HG03108 (cell line): ENCODE data around the gene MAP4K3.

Source experiments
- ATAC-seq: cut with Tn5 transposase; IDR thresholded peaks from one replicate; pipeline ENCODE4 v1.9.1; 2021; ENCODE audit warnings: moderate library complexity; ENCODE audit not compliant: unreplicated experiment

Gene MAP4K3

DNA sequence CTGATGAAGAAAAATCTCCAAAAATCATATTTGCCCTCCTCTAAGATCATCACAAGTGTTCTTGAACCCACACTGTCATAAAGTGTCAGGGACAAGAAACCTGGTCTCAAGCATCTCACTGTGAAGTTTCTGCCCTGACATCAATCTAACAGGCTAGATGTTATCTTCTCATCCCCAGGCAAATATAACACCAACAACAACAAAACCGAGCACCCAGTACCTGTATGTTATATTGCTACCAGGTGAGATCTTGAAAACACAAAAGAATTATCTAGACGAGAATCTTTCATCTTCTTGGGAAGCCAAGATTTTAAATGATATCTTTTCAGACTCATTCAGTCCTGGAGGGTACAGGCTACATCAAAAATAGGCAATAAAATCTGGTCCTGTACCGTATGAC is 8.8 kb upstream of the MAP4K3 start:
- no peak for ATAC-seq

DNA sequence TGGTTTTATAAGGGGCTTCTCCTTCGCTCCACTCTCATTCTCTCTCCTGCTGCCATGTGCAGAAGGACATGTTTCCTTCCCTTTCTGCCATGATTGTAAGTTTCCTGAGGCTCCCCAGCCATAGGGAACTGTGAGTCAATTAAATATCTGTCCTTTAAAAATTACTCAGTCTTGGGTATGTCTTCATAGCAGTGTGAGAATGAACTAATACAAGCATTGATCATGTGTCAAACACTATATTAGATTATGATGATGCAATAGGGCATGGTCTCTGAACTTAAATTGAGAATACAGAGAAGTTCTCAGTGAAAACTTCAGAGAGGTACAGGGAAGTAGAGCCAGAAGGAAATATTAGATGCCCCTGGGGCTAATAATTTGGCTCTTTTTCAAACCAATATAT is 5.9 kb upstream of the MAP4K3 start:
- ATAC-seq: no peak

DNA sequence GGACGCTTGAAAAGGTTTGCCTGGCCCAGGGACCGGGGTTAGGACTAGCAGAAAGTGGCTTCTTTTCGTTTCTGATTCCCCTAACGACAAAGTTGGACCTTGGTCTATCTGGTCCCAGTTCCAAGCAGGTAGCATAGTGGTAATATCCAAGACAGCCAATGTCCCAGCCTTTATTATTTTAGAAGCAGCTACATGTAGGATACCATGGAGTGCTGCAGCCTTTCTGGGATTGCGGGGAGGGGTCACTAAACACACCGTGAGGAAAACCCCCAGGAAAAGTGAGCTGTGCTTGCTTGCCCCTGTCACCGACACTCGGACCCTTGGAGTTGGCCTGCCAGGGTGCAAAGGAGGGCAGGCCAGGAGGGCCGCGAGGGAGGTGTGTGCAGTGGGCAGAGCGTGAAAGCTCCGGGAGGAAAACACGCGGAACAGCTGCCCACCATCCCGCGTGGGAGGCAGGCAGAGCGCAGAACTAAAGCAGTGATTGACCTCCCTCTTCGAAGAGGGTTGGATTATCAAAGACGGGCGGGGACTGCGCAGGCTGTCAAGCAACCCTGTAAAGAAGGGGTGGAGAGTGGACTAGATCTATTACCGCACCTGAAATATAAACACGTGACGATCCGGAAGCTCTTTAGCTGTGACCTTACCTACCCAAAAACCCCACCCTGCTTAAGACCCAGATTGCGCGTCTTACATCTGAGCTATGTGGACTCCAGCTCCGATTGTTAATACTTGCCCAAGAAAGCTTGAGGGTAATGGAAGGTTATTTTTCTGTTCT is 624 bp upstream of the MAP4K3 start:
- ATAC-seq: peak; percentile 39

DNA sequence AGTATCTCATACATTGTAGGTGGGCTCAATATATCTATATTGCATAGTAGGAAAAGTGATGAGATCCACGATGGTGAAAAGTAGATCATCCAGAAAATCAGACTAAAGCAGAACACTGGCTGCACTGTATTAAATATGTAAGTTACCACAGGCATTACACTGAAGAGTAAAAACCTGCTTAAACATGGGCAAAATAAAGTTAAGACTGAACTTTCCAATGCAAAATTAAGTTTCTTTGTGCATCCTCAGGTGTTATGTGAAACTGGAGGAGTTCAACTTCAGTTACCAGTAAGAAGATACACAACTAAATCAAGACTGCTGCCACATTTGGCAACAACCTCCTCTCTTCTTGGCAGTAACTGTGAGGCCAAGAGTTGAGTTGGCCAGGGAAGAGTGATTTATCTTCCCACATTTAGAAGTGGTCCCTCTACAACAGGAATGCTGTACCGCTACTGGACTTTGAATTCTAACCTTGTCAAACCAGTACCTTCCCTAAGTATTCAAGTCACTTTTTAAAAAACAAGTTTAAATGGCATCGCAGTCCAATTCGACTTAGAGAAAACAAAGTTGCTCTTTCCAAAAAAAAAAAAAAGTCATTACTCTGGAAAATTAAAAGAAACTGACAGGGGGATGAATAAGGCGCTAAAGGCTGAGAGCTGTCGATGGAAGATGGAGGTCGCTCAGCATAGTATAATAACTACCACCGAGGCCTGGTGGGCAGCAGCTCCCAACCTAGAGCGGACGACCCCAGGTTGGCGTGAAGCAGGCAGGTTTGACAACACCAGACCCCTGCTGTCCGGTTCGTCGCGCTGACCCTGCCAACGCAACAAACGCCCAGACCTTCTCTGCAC is 1.1 kb downstream of the MAP4K3 start:
- ATAC-seq: peak; percentile 1

DNA sequence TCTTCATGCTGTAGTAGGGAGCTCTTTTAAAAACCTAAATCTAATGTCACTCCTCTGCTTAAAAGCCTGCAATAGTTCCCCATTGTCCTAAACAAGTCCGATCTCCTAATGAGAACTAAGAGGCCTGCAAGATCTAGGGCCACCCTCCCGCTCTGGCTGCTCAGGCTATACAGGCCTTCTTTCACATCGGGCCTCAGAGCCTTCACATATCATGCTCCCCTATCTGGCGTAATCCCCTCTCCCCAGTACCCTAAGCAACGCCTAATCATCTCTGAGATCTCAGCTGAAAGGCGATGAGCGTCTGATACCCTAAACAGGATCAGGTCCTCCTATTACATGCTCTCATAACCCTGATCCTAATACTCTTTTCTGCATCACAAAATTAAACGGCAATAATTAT is 1.9 kb downstream of the MAP4K3 start:
- no peak for ATAC-seq

DNA sequence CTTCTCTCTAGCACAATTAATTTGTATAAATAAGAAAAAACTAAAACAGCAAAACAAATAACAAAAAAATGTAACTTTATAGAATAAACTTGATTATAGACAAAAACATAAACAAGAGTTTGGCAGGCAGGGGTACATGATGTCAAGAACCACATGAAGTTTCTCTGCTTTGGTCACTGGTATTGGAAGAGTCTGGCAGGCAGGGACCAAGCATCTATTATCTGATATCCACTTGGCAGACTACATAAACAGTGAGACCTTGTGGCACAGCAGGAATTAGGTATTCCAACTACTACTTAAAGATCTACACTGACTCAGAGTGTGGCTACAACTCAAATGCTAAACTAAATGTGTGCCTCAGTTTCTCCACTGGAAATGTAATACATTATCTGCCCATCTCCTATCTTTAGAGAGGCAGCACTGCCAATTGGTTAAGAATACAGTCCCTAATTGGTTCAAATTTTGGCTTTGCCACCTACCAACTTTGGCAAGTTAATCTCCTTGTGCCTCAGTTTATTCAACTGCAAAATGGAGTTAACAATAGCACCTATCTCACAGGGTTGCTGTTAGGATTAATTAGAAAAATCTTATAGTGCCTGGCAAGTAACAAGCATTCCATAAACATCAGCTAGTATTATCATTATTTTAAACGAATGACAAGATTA is 2.7 kb downstream of the MAP4K3 start:
- ATAC-seq: no peak

DNA sequence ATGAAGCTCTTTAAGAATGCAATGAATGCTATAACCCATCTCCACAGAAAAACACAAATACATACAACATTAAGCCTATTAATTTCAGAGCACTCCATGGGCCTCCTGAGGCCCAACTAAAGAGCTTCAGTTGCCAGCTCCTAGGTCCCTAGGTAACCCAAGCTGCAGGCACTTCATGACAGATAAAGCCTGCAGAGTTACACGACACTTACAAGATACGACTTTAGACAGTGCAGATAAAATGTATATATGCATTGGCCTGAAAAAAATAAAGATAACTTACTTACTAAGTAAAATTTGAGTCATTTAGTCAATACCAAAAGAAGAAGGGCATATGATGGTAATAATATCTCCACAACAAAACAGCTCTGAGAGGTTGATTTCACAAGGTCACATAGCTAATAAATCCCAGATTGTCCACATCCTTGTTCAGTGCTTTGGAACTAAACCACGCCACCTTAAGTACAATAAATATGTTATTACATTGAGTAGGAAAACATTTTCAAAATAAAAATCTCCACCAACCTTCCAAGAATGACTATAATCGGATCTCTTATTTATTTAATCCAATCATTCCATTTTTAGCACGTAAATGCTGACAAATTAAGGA is 3.4 kb downstream of the MAP4K3 start:
- ATAC-seq: no peak

DNA sequence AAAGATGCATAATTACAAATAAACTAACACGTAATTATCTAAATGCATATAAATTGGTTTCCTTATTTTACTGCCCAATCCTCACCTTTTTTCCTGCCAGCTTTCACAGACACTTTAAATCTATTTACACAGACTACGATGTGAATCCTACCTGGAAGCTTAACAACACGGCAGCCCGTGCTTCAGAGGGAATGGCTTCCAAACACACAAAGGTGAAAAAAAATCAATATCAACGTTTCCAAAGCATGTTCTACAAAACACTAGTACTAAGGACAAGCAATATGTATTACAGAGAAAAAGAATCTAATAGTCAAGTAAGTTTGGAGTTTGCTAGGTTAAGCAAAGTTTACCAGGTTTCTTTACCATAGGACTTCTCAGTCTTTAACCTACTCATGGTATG is 4.4 kb downstream of the MAP4K3 start:
- no peak for ATAC-seq

DNA sequence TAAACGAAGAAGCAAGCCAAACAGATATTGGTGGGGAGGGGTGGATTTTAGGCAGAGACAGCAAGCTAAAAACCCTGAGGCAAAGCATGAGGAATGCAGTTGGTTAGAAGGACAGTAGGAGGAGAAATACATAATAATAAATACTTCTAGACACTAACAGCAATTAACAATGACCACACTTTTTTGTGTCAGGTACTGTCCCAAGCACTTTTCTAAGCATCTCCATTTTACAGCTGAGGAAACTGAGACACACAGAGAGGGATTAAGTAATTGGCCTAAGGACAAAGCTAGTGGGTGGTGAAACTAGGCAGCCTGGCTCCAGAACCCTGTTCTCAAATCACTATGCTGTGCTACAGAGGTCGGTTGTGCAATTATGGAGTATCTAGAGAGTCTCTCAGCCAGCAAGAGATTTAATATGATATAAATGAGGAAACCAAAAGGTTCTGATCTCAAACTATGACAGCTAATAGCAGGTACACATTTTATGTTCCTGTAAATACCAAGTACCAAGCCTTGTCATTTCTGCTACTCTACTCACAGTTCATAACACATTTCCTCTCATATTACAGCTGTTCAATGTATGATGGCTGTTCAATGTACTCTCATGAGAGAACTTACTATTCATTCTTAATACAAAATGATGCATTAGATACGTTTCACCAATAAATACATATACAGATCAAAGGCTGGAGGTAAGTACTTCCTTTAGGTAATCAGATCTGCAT is 5.3 kb downstream of the MAP4K3 start:
- no peak for ATAC-seq

DNA sequence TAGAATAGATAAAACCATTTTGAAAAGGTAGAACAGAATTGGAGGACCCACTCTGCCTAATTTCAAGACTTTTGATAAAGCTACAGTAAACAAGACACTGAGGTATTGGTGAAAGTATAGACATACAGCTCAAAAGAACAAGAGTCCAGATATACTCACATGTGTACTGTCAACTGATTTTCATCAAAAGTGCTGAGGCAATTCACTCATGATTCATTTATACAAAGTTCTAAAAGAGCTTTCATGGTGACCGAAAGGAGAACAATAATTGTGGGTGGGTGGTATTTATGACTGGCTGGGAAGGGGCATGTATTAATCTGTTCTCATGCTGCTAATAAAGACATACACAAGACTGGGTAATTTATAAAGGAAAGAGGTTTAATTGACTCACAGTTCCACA is 7.3 kb downstream of the MAP4K3 start:
- ATAC-seq: no peak

DNA sequence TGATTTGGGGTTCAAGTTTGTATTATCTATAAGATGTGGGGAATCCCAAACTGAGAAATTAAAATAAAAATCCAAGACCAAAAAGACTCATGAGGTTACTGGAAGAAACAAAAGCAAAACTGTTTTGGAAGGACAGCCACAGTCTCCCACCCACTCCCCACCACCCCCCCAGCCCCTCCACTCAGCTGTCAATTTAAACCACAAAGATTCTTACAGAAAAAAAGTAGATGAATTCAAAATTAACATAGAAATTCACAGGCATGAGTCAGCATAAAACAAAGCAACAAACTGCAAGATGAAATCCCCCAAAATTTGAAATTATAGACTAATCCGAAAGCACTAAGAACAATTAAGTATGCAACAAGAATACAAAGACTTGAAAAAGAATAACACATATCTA is 12.1 kb downstream of the MAP4K3 start:
- ATAC-seq: no peak

DNA sequence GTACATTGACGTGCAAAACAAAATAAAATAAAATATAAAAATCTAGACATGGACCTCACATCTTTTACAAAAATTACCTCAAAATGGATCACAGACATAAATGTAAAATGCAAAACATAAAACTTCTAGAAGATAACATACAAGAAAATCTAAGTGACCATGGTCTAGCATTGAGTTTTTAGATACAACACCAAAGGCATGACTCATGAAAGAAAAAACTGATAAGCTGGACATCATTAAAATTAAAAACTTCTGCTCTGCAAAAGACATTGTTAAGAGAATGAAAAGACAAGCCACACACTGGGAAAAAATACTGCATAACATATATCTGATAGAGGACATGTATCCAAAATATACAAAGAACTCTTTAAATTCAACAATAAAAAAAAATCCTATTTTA is 14.4 kb downstream of the MAP4K3 start:
- ATAC-seq: no peak

DNA sequence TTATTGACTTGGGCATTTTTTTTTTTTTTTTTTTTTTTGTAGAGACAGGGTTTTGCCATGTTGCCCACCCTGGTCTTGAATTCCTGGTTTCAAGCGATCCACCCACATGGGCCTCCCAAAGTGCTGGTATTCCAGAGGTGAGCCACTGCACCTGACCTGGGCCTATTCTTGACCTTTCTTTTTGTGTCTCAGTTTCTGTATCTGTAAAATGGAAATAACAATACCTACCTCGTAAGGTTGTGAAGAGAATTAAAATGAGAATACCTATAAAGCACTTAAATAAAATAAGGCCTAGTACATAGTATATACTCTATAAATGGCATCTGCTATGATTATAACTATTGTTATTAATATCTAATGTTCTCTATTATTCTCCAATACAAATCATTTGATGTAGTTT is 15.7 kb downstream of the MAP4K3 start:
- no peak for ATAC-seq

DNA sequence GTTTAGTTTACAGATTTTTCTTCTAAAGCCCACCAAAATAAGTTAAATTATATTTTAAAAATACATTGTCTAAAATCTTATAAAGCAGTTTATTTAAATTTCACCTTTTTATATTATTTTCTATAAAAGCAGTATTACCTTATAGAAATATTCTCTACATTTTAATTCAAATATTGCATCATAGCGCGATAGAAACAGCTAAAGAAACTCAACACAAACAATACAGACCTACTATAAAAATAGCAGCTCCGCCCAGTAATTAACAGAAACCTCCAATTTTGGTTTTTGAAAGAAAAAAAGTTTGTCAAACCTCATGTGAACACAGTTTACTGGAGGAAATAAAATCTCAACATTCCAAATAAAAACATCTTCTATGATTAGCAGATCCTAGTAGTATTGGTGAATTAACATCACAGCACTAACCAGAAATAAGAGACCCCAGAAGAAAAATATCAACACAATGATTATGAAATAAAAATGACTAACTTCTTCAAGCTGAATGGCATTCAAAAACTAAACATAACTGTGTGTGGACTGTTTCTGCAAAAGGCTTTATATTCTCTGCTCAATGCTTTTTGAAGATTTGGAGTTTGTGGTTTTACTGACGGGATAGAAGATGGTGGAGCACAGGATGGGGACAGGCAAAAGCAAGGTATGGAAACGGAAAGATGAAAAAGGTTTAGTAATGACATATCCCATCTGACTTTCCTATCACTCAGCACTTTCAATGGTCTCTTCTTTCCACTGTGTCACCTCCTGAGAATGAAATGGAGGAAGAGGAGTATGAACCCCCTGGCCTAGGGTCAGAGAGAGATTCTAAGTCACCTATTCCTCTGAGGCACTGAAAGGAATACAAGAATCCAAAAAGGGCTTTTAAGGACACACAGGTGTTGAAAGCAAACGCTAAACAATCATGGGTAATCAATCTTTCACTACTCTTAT is 17.5 kb downstream of the MAP4K3 start:
- ATAC-seq: no peak

DNA sequence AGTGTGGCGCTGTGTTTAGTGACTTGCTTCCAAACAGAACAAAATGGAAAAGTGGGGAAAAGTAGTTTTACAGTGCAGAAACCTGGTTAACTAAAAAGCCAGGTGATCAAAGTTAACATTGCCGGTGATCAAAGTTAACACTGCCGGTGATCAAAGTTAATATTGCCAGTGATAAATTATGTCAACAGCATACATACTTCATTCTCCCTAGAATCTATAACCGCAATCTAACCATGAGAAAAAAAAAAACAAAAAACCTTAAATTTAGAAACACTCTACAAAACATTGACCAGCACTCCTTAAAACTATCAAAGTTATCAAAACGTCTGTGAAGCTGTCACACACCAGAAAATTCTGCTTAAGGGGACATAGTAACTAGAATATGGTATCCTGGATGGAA is 18.6 kb downstream of the MAP4K3 start:
- ATAC-seq: no peak

DNA sequence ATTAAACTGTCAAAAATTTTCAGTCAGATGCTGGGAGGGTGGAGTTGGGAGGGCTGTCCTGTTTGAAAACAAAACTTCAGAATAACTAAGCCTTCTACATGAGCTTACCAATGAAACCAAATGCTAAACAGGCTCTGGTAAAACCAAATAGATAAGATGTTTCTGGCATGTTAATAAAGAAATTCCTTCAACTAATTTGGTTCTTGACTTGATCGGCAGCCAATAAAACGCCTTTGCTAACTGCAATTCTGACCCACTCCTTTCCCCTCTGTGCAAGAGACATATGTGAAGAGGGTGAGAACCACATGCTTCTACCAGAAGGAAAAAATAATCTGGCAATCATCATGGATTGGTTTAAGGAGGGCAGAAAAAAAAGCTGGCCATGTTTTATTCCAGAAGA is 20.9 kb downstream of the MAP4K3 start:
- ATAC-seq: no peak

DNA sequence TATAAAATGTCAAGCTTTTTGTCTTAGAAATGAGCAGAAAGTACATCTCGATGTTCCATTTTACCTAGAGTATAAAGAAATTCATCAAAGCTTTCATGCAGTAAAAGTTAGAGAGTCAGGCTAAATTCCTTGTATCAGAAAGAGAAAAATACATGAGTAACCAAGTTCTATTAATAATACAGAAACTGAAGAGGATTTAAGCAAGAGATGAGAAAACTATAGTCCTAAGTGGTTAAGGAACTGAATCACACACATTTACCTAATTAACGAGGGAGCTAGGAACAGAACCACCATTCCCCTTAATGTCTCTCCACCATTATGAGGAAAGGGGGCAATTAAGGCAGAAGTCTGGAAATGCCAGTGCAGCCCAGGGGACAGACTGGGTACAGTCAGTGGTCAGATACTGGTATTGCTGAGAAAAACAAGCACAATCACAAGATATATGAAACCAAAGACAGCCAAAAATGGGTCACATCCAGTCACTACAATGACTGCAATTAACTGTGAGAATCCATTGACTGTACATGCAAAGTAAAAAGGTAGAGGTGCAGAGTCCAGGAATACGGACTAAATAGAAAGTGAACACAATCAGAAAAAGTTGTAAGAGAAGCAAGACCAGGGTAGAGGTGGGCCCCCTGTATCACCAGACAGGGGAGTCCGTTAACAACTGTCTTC is 23.9 kb downstream of the MAP4K3 start:
- no peak for ATAC-seq

DNA sequence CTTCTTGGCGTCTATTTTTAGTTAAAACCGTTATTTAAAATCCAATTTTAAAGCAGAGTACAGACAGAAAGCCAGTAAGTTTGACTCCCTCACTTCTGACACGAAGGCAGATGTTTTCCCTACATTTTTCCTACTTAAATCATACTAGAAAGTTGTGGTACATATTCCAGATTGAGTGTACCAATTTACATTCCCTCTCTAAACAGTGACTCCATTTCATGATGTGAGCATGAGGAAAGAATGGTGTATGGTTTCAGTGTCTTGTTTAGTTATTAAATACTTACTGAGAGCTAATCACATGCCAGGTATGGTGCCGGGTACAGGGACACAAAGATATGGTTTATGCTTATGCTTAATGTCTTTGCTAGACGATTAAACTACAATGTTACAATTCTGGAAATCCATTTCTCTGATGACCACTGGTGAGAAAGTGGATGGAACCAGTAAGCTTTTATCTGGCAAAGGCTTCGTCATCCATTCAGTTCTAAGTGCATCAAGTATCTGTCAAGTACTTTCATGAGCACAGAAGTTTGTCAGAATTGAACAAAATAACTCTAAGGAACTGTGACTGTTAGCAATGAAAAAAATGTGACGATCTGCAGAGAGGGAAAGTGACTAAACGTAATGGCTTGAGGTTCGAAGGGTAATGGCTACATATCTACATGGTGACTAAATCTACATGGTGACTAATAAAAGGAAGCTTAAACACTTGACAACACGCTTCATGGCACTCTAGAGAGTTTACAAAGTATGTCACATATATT is 25.7 kb downstream of the MAP4K3 start:
- ATAC-seq: no peak
